GM12878 (cell line): Measurements from ENCODE around the gene FBXL17. TPM values are rescaled to one million over a fixed set of nuclear protein-coding genes. Genes with fewer than 3 reads are reported as not detected.

Experiments
- ASH2L ChIP-seq: fragments of 300-600, 200-600 bp; sonication (generic); IDR thresholded peaks from 2 replicates; pipeline ENCODE4 v1.6.1; 2017; ENCODE audit warnings: low read depth, mild to moderate bottlenecking, borderline replicate concordance
- ATF7 ChIP-seq: fragments of 450-650 bp; IDR thresholded peaks from 2 replicates; pipeline ENCODE4 v1.6.1; 2016; ENCODE audit warnings: low read depth, mild to moderate bottlenecking
- BHLHE40 ChIP-seq, 2 experiments: fragments of 450-650 bp in 1 of 2; IDR thresholded peaks; 2 replicates each; pipeline ENCODE4 v1.6.1; 2011 to 2017; ENCODE audit warnings: low read depth in 2 of 2, borderline replicate concordance in 1 of 2, improper control_type of control experiment in 1 of 2, low read length in 1 of 2, mild to moderate bottlenecking in 1 of 2
- CHD1 ChIP-seq: IDR thresholded peaks from 2 replicates; pipeline ENCODE4 v1.6.1; 2012; ENCODE audit warnings: low read depth, low read length, improper control_type of control experiment
- CREB1 ChIP-seq: IDR thresholded peaks from 2 replicates; pipeline ENCODE4 v1.6.1; 2012; ENCODE audit warnings: low read depth, mild to moderate bottlenecking, inconsistent platforms
- FOS ChIP-seq: IDR thresholded peaks from 3 replicates; pipeline ENCODE4 v1.6.1; 2011; ENCODE audit warnings: borderline replicate concordance; ENCODE audit not compliant: insufficient read length; ENCODE audit errors: extremely low read depth
- FOXK2 ChIP-seq: fragments of 450-650 bp; IDR thresholded peaks from 2 replicates; pipeline ENCODE4 v1.6.1; 2017; ENCODE audit warnings: mild to moderate bottlenecking, moderate library complexity
- FOXM1 ChIP-seq: IDR thresholded peaks from 2 replicates; pipeline ENCODE4 v1.6.1; 2012; ENCODE audit warnings: low read depth, mild to moderate bottlenecking, inconsistent platforms, low read length, moderate library complexity
- IKZF1 ChIP-seq: fragments of 450-650 bp; conservative IDR thresholded peaks from 2 replicates; pipeline ENCODE4 v1.6.1; 2017; ENCODE audit warnings: antibody characterized with exemption, mild to moderate bottlenecking
- MTA3 ChIP-seq: IDR thresholded peaks from 2 replicates; pipeline ENCODE4 v1.6.1; 2012; ENCODE audit warnings: low read length, inconsistent platforms, borderline replicate concordance
- MXI1 ChIP-seq: fragments of 150-350 bp; IDR thresholded peaks from 2 replicates; pipeline ENCODE4 v1.6.1; 2011; ENCODE audit warnings: low read depth, mild to moderate bottlenecking, inconsistent platforms, low read length, improper control_type of control experiment
- MYB ChIP-seq: fragments of 150-350 bp; IDR thresholded peaks from 2 replicates; pipeline ENCODE4 v1.6.1; 2014; ENCODE audit warnings: mild to moderate bottlenecking, low read depth, low read length, borderline replicate concordance
- SIX5 ChIP-seq: IDR thresholded peaks from 2 replicates; pipeline ENCODE4 v1.6.1; 2011; ENCODE audit warnings: mild to moderate bottlenecking, low read depth, low read length, moderate library complexity; ENCODE audit not compliant: severe bottlenecking
- SMAD5 ChIP-seq: IDR thresholded peaks from 2 replicates; pipeline ENCODE4 v1.6.1; 2016; ENCODE audit warnings: antibody characterized with exemption, low read depth
- SPI1 ChIP-seq: IDR thresholded peaks from 2 replicates; pipeline ENCODE4 v1.6.1; 2011; ENCODE audit warnings: low read depth, mild to moderate bottlenecking, low read length, moderate library complexity, borderline replicate concordance; ENCODE audit not compliant: insufficient read depth
- TCF12 ChIP-seq: IDR thresholded peaks from 2 replicates; pipeline ENCODE4 v1.6.1; 2011; ENCODE audit warnings: low read depth, mild to moderate bottlenecking, low read length
- YBX1 ChIP-seq: fragments of 450-650 bp; IDR thresholded peaks from 2 replicates; pipeline ENCODE4 v1.6.1; 2016; ENCODE audit warnings: antibody characterized with exemption
- polyA plus RNA-seq, 11 experiments: library from polyadenylated mRNA; depleted of rRNA in 4 of 11; unstranded in 6 of 11; stranded (reverse) in 5 of 11; fragments of >200 nt; fragmentation: Nextera tagmentation in 4 of 11; fragmentation: Illumina TruSeq in 1 of 11; extraction: Ambion mirVana in 4 of 11; extraction: Trizol in 1 of 11; gene quantifications; 1 replicate in 1 of 11; 2 replicates in 10 of 11; pipeline versions ENCODE4 v1.2.1 to v1.2.3, GENCODE V29; 2011 to 2016; ENCODE audit warnings: inconsistent platforms in 2 of 11, missing spikeins in 2 of 11, low read depth in 1 of 11
- total RNA-seq, 4 experiments: library from RNA; depleted of rRNA in 3 of 4; stranded (reverse); fragments of >200 nt in 3 of 4; fragmentation: Illumina TruSeq in 1 of 4; extraction: Trizol in 1 of 4; gene quantifications; 2 replicates each; pipeline versions ENCODE4 v1.2.1 to v1.2.3, GENCODE V29; 2013 to 2021
- TF ChIP-seq, protein P1 (sequence below): IDR thresholded peaks from 2 replicates; pipeline ENCODE4 v1.6.1; 2012; ENCODE audit warnings: low read depth, low read length, improper control_type of control experiment
- TF ChIP-seq, protein P2 (sequence below): fragments of 450-650 bp; IDR thresholded peaks from 2 replicates; pipeline ENCODE4 v1.6.1; 2016; ENCODE audit warnings: mild to moderate bottlenecking

The FBXL17 gene
- total and polyA plus RNA-seq, 10 of the 15 experiments (the other 5 are each of a cell fraction or from before 2014, with no cell fraction given) = 0.88 to 9.0 (median 4.4) TPM

DNA sequence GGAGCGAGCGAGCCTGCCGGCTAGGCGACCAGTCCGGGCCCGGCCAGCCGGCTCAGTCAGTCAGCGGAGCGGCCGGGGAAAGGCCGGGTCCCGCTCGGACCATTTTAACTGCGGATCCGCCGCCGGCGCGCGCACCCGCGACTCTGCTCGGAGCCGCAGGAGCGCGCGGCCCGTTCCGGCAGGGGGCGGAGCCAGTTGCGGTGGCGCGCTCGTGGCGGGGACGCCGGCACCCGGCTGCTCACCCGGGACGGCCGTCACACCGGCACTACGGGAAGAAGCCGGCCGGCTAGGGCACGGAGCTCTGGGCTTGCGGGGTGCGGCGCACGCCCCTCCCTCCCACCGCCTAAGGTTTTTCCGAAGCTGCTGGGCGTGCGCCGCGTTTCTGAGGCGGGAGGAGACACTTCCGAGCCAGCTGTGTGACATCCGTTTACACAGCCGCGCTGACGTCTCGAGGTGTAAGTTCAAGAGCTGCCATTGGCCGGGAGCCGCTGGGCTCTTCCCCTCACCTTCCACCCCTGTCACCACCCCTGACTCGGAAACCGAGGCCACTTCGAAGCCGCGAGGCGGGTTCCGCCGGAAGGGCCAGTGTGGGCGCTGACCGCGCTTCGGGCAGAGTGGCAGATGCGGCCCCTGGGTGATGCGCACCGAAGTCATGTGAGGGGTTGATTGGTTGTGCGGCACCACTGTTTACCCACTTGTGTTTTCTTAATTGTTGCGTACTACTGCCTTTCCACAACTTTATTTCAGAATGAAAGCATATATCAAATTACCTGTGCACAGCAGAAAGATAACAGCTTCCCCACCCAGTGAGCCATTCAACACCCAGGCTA, at the start of gene FBXL17 (continued):
- TF ChIP-seq FOXM1 (peak; percentile 69), SIX5 (peak; percentile 1), MXI1 (peak; percentile 23), FOS (no peak), SPI1 (peak; percentile 13; the same call in 1 of the 2 replicates), FOXK2 (no peak), CHD1 (0 out of 2 replicates have a peak, but pooled peaks have one; percentile 73), TCF12 (peak; percentile 75), ATF7 (peak; percentile 24; the same call in 1 of the 2 replicates), SMAD5 (peak; percentile 58; the same call in 1 of the 2 replicates), ASH2L (peak; percentile 94; the same call in 1 of the 2 replicates), YBX1 (no peak), BHLHE40 (IDR thresholded peaks at IDR 0.05; ENCODE audit: borderline replicate concordance in 1 of 2, low read depth in 2 of 2, low read length in 1 of 2) (peak; percentile 47 to 69), MTA3 (peak; percentile 84; the same call in 1 of the 2 replicates), MYB (peak; percentile 50; the same call in 1 of the 2 replicates), IKZF1 (peak; percentile 75), CREB1 (peak; percentile 91)
- TF ChIP-seq, protein P1, sequence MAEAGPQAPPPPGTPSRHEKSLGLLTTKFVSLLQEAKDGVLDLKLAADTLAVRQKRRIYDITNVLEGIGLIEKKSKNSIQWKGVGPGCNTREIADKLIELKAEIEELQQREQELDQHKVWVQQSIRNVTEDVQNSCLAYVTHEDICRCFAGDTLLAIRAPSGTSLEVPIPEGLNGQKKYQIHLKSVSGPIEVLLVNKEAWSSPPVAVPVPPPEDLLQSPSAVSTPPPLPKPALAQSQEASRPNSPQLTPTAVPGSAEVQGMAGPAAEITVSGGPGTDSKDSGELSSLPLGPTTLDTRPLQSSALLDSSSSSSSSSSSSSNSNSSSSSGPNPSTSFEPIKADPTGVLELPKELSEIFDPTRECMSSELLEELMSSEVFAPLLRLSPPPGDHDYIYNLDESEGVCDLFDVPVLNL = no peak
- TF ChIP-seq, protein P2, sequence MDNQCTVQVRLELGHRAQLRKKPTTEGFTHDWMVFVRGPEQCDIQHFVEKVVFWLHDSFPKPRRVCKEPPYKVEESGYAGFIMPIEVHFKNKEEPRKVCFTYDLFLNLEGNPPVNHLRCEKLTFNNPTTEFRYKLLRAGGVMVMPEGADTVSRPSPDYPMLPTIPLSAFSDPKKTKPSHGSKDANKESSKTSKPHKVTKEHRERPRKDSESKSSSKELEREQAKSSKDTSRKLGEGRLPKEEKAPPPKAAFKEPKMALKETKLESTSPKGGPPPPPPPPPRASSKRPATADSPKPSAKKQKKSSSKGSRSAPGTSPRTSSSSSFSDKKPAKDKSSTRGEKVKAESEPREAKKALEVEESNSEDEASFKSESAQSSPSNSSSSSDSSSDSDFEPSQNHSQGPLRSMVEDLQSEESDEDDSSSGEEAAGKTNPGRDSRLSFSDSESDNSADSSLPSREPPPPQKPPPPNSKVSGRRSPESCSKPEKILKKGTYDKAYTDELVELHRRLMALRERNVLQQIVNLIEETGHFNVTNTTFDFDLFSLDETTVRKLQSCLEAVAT = no peak; the same call in 1 of the 2 replicates
